ENCODE measurements around the gene PLA2G4A.

The PLA2G4A gene

GRCh38 chr1:187032316-187032981, 203.7 kb downstream of the PLA2G4A start:
- no peak for DNase-seq (ENCODE audit: low read depth)

- no peak for DNase-seq (ENCODE audit: low read depth)
These were observed 204.4 kb downstream of the PLA2G4A start for GRCh38 chr1:187032982-187033692.

GRCh38 chr1:187033693-187034390, 205.1 kb downstream of the PLA2G4A start:
- no peak for DNase-seq (ENCODE audit: low read depth)

- DNase-seq (ENCODE audit: low read depth) = no peak
These were observed 205.8 kb downstream of the PLA2G4A start for GRCh38 chr1:187034501-187034900.

GRCh38 chr1:187037973-187038553, 209.3 kb downstream of the PLA2G4A start:
- DNase-seq (ENCODE audit: low read depth) = no peak
